Measurements from ENCODE around the gene SUMO3. TPM values are rescaled to one million over a fixed set of nuclear protein-coding genes. Genes with fewer than 3 reads are reported as not detected.

SUMO3 gene
- total RNA-seq, 4 donors from 2014 or later = 18.3 to 56.7 (median 38.1) TPM

GRCh38 chr21:44800103-44800502 is 17.8 kb downstream of the SUMO3 start:
- peaks cover 15 to 25% (median 23%) of the 10 kb centered on the region in 4 donors for H3K4me1 ChIP-seq
- no peak overlapping the region for H3K27ac ChIP-seq
- TF ChIP-seq CTCF (IDR thresholded peaks at IDR 0.05) = peak; percentile 27 to 55 (median 39)
- no peak for TF ChIP-seq POLR2A (IDR thresholded peaks at IDR 0.05)
- no peaks in the 10 kb centered on the region for H3K27me3 ChIP-seq
- intact Hi-C loops (cut with DNase I; ENCODE audit: low total_unique reads) (no loop called here), in situ Hi-C loops (cut with MboI; ENCODE audit: low pct_ligation_motif_present in 1 of 4, low pct_unique_long_range_greater_than_20kb in 1 of 4, low sequenced_read_pairs in 3 of 4) (loop anchor here in 1 of 4 donors (25.0 kb wide), 1 partner anchor 137 kb away; the partner anchor contains the start of gene SLX9)
- WGBS, 2 donors (ENCODE audit: low coverage in 1 of 2) = 34 to 40% methylated on average over 10 to 12 of the region's 12 CpGs
- H3K9me3 ChIP-seq = no peaks in the 10 kb centered on the region
- DNase-seq = no peak
- H3K36me3 ChIP-seq = peaks cover 0 to 5% (median 0%) of the 10 kb centered on the region in 4 donors
- peak overlapping the region in 1 of 4 donors; percentile 91 for H3K4me3 ChIP-seq

- Histone ChIP-seq H3K36me3 (peaks cover 0 to 1% (median 0%) of the 10 kb centered on the region in 4 donors), H3K4me1 (peaks cover 15 to 25% (median 23%) of the 10 kb centered on the region in 4 donors), H3K4me3 (no peak overlapping the region), H3K9me3 (no peaks in the 10 kb centered on the region), H3K27ac (no peak overlapping the region), H3K27me3 (no peaks in the 10 kb centered on the region)
- in situ Hi-C loops (cut with MboI; ENCODE audit: low pct_ligation_motif_present in 1 of 4, low pct_unique_long_range_greater_than_20kb in 1 of 4, low sequenced_read_pairs in 3 of 4) = loop anchor here in 3 of 4 donors (10.0 to 25.0 kb wide), 4 partner anchors 138 to 295 kb away; partner anchors contain the start of gene SLX9 (in 1 of the 3)
- 41 to 57% methylated on average over 1 of the region's 1 CpG for WGBS, 2 donors (ENCODE audit: low coverage in 1 of 2)
- intact Hi-C loops (cut with DNase I; ENCODE audit: low total_unique reads) = no loop called here
- no peak for TF ChIP-seq CTCF (IDR thresholded peaks at IDR 0.05)
- TF ChIP-seq POLR2A (IDR thresholded peaks at IDR 0.05) = no peak
- no peak for TF ChIP-seq EP300 (IDR thresholded peaks at IDR 0.05; ENCODE audit: low read depth)
- TF ChIP-seq POLR2AphosphoS5 (IDR thresholded peaks at IDR 0.05) = no peak
- no peak for DNase-seq
These were observed 18.2 kb downstream of the SUMO3 start for GRCh38 chr21:44799646-44800045.

- intact Hi-C loops (cut with DNase I; ENCODE audit: low total_unique reads) (no loop called here), in situ Hi-C loops (cut with MboI; ENCODE audit: low pct_ligation_motif_present in 1 of 4, low pct_unique_long_range_greater_than_20kb in 1 of 4, low sequenced_read_pairs in 3 of 4) (loop anchor here in 3 of 4 donors (10.0 to 25.0 kb wide), 3 partner anchors 283 to 293 kb away; no protein-coding TSS in a partner anchor)
- Histone ChIP-seq H3K27me3 (no peaks in the 10 kb centered on the region), H3K4me3 (no peak overlapping the region), H3K9me3 (no peaks in the 10 kb centered on the region), H3K4me1 (peaks cover 19 to 37% (median 31%) of the 10 kb centered on the region in 4 donors), H3K27ac (no peak overlapping the region), H3K36me3 (no peaks in the 10 kb centered on the region)
- DNase-seq = no peak
- 88 to 96% methylated on average over 2 of the region's 2 CpGs for WGBS, 2 donors (ENCODE audit: low coverage in 1 of 2)
- no peak for TF ChIP-seq POLR2AphosphoS5 (IDR thresholded peaks at IDR 0.05)
- TF ChIP-seq POLR2A (IDR thresholded peaks at IDR 0.05) = no peak
- no peak for TF ChIP-seq EP300 (IDR thresholded peaks at IDR 0.05; ENCODE audit: low read depth)
- no peak for TF ChIP-seq CTCF (IDR thresholded peaks at IDR 0.05)
These were observed 20.1 kb downstream of the SUMO3 start for GRCh38 chr21:44797775-44798174.

- H3K27ac ChIP-seq = no peak overlapping the region
- WGBS, 2 donors (ENCODE audit: low coverage in 1 of 2) = 90 to 95% methylated on average over 8 to 11 of the region's 11 CpGs
- no peak for DNase-seq
- H3K36me3 ChIP-seq = no peaks in the 10 kb centered on the region
- H3K27me3 ChIP-seq = no peaks in the 10 kb centered on the region
- TF ChIP-seq POLR2A (IDR thresholded peaks at IDR 0.05) = no peak
- TF ChIP-seq CTCF (IDR thresholded peaks at IDR 0.05) = no peak
- TF ChIP-seq POLR2AphosphoS5 (IDR thresholded peaks at IDR 0.05) = no peak
- TF ChIP-seq EP300 (IDR thresholded peaks at IDR 0.05; ENCODE audit: low read depth) = no peak
- in situ Hi-C loops (cut with MboI; ENCODE audit: low pct_ligation_motif_present in 1 of 4, low pct_unique_long_range_greater_than_20kb in 1 of 4, low sequenced_read_pairs in 3 of 4) = loop anchor here in 3 of 4 donors (10.0 to 25.0 kb wide), 3 partner anchors 281 to 291 kb away; no protein-coding TSS in a partner anchor
- intact Hi-C loops (cut with DNase I; ENCODE audit: low total_unique reads) = no loop called here
- no peaks in the 10 kb centered on the region for H3K9me3 ChIP-seq
- H3K4me1 ChIP-seq = peaks cover 13 to 29% (median 17%) of the 10 kb centered on the region in 4 donors
- no peak overlapping the region for H3K4me3 ChIP-seq
These were observed 22.5 kb downstream of the SUMO3 start for GRCh38 chr21:44795342-44795741.
